ENCODE results near the gene NINL.

- TF ChIP-seq YY1 (IDR thresholded peaks at IDR 0.05; ENCODE audit: insufficient read depth, insufficient read length), result no peak
- no peak for TF ChIP-seq SUZ12 (IDR thresholded peaks at IDR 0.05; ENCODE audit: extremely low read depth, insufficient read depth, insufficient read length)
- TF ChIP-seq ZNF274 (IDR thresholded peaks at IDR 0.05; ENCODE audit: low read depth, low read length), result no peak
Observed at GRCh38 chr20:25481918-25482253, 103.4 kb downstream of the NINL start.
